Endodermal cell (in vitro differentiated cells): ENCODE results near the gene PPM1J. TPM values are rescaled to one million over a fixed set of nuclear protein-coding genes. Genes with fewer than 3 reads are reported as not detected.

ENCODE experiments used
- DNase-seq: peaks from one replicate; pipeline ENCODE4 v3.0.0-alpha.2; 2017
- H3K27ac ChIP-seq: 2 replicates; pipeline ENCODE4 v1.5.1; 2013; ENCODE audit warnings: mild to moderate bottlenecking, low read depth, low read length, moderate library complexity
- H3K27me3 ChIP-seq: 2 replicates; pipeline ENCODE4 v1.6.1; 2013; ENCODE audit warnings: mild to moderate bottlenecking, low read length, moderate library complexity; ENCODE audit not compliant: insufficient read depth, control insufficient read depth, poor library complexity, severe bottlenecking
- H3K36me3 ChIP-seq: 2 replicates; pipeline ENCODE4 v1.7.0; 2013; ENCODE audit warnings: mild to moderate bottlenecking, low read length, moderate library complexity; ENCODE audit not compliant: control insufficient read depth, insufficient read depth
- H3K4me1 ChIP-seq: one replicate; pipeline ENCODE4 v1.7.0; 2013; ENCODE audit warnings: low read length; ENCODE audit not compliant: control insufficient read depth, insufficient read depth
- H3K4me3 ChIP-seq: 2 replicates; pipeline ENCODE4 v1.5.1; 2013; ENCODE audit warnings: mild to moderate bottlenecking, low read length, moderate library complexity
- H3K9ac ChIP-seq: 2 replicates; pipeline ENCODE4 v1.6.1; 2013; ENCODE audit warnings: mild to moderate bottlenecking, low read length, moderate library complexity; ENCODE audit not compliant: poor library complexity, severe bottlenecking; ENCODE audit errors: extremely low read depth
- H3K9me3 ChIP-seq: 2 replicates; pipeline ENCODE4 v1.6.1; 2013; ENCODE audit warnings: mild to moderate bottlenecking, low read length, moderate library complexity; ENCODE audit not compliant: control insufficient read depth
- H3K27ac Mint-ChIP-seq: 2 replicates; pipeline ENCODE4 v1.8.0; 2020; ENCODE audit warnings: mixed read lengths
- H3K27me3 Mint-ChIP-seq: 2 replicates; pipeline ENCODE4 v1.8.0; 2021; ENCODE audit warnings: mild to moderate bottlenecking, mixed read lengths; ENCODE audit not compliant: insufficient read depth
- H3K36me3 Mint-ChIP-seq: 2 replicates; pipeline ENCODE4 v1.8.0; 2020; ENCODE audit warnings: low read depth, mixed read lengths
- H3K4me1 Mint-ChIP-seq: 2 replicates; pipeline ENCODE4 v1.8.0; 2020; ENCODE audit warnings: mixed read lengths
- H3K4me3 Mint-ChIP-seq: 2 replicates; pipeline ENCODE4 v1.8.0; 2020; ENCODE audit warnings: mild to moderate bottlenecking, moderate library complexity, mixed read lengths
- H3K9me3 Mint-ChIP-seq: 2 replicates; pipeline ENCODE4 v1.8.0; 2020; ENCODE audit warnings: mild to moderate bottlenecking, mixed read lengths
- CTCF ChIP-seq: fragments of 200-600 bp; sonication (generic); conservative IDR thresholded peaks from 2 replicates; pipeline ENCODE4 v1.5.0; 2021; ENCODE audit warnings: antibody characterized with exemption, mild to moderate bottlenecking
- WGBS, 2 experiments: methylation state at CpG; one replicate each; pipeline versions ENCODE4 v1.1.5 to v1.1.7; 2013; ENCODE audit warnings: missing lambda C conversion rate in 2 of 2, mixed read lengths in 1 of 2; ENCODE audit not compliant: insufficient coverage in 1 of 2, insufficient read length in 1 of 2; 5-methylcytosine and 5-hydroxymethylcytosine counted together
- total RNA-seq, 2 donors: library from RNA; stranded (reverse); fragmentation: NEBNext Ultra II Directional in 1 of 2; extraction: Animal tissue kit (Norgen Biotek cat#: 25700) in 1 of 2; gene quantifications; 2 replicates in 1 of 2; 3 replicates in 1 of 2; pipeline ENCODE4 v1.2.1, GENCODE V29; 2021

The PPM1J gene
- total RNA-seq, 2 donors from 2014 or later: 3.1 to 5.7 TPM

GRCh38 chr1:112717263-112717873, 2.2 kb upstream of the PPM1J start:
- peaks cover 74% of the 10 kb centered on the region for H3K27me3 Mint-ChIP-seq
- H3K4me1 Mint-ChIP-seq: peaks cover 46% of the 10 kb centered on the region
- H3K36me3 Mint-ChIP-seq: no peaks in the 10 kb centered on the region

DNA sequence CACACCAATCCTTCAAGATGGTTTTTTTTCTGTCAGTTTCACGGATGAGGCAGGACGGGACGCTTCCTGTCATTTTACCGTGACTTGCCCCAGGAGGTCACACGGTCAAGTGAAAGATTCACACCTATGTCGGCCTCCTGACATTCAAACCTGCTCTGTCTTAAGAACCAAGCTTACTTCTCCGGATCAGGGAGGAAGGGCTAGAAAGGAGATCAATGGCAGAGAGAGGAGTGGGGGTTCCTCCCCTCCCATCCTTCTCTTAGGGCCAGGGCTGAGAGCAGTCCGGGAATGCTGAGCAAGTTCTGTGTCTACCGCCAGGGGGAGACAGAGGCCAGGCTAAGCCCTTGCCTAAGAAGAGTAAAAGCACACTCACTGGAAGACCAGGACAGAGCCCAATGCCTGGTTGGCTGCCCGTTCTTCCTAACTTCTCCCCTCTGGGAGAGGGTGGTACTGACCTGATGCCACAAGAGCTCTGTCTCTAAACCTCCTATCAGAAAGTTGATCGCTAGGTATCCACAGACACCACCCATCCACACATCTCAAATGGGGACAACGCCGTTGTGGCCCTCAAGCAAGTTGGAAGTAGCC, 1.1 kb upstream of the PPM1J start:
- 17 to 22% methylated on average over 10 to 13 of the region's 13 CpGs for WGBS, 2 experiments
- Mint-ChIP-seq H3K27ac (peak overlapping the region; percentile 79), H3K4me3 (peak overlapping the region; percentile 65), H3K4me1 (peaks cover 46% of the 10 kb centered on the region), H3K27me3 (peaks cover 73% of the 10 kb centered on the region), H3K36me3 (no peaks in the 10 kb centered on the region), H3K9me3 (no peaks in the 10 kb centered on the region)
- Histone ChIP-seq H3K9me3 (no peaks in the 10 kb centered on the region), H3K36me3 (no peaks in the 10 kb centered on the region), H3K27ac (no peak overlapping the region), H3K4me1 (no peaks in the 10 kb centered on the region), H3K27me3 (peaks cover 52% of the 10 kb centered on the region), H3K4me3 (peak overlapping the region; percentile 90), H3K9ac (no peak overlapping the region)
- peak; percentile 97 for DNase-seq
- peak; percentile 98 for TF ChIP-seq CTCF

More at GRCh38 chr1:112717263-112717873, 2.2 kb upstream of the PPM1J start:
- Histone ChIP-seq H3K27ac (no peak overlapping the region), H3K4me3 (no peak overlapping the region), H3K36me3 (no peaks in the 10 kb centered on the region), H3K27me3 (peaks cover 56% of the 10 kb centered on the region), H3K9me3 (no peaks in the 10 kb centered on the region), H3K9ac (no peak overlapping the region), H3K4me1 (peaks cover 6% of the 10 kb centered on the region)
- 83 to 100% methylated on average over 1 to 2 of the region's 2 CpGs for WGBS, 2 experiments
- no peak overlapping the region for H3K4me3 Mint-ChIP-seq
- peak; percentile 48 for DNase-seq
- H3K27ac Mint-ChIP-seq: no peak overlapping the region
- no peaks in the 10 kb centered on the region for H3K9me3 Mint-ChIP-seq
- no peak for TF ChIP-seq CTCF

DNA sequence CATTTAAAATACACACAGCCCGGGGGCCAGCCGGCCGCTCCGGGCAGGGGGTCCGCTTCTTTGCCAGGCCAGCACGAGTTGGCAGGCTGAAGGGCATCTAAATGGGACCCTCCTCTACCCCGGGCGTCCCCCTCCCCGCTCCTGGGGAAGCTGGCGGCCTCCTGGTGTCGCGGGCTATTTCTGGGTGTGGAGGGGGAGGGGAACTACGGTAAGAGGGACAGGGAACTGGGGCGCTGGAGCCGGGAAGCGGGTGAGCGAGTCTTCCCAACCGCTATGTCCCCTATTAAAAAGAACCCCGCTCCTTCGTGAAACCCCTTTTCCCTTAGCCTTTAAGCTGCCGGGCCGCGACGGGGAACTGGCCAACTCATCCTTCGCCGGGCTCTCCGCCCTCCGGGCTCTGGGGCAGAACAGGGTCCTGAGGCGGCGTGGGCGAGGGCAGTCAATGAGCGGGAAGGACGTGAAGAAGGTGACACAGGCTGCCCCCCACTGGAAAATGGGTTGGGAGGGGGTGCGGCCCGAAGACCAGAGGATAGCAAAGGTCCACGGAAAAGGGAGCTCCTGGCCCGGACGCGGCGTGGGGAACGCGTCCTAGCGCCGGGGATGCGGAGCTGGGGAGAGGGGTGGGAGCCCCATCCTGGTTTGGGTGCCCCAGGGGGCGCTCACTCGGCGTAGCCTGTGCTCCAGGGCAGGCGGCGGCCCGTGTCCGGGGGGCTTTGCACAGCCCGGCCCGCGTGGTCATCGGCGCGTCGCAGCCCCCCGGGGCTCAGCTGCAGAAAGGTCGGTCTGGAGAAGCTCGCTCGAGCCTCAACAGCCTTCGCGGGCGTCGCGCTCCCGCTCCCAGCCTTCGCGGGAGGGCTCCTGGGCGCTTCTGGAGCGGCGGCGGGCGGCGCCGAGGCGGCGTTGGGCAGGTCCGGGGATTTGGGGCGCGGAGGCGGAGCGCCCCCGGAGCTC, 544 bp downstream of the PPM1J start:
- Histone ChIP-seq H3K9ac (no peak overlapping the region), H3K27me3 (peaks cover 36% of the 10 kb centered on the region)
- 0 to 1% methylated on average over 34 to 85 of the region's 86 CpGs for WGBS, 2 experiments

More for the DNA sequence above, 544 bp downstream of the PPM1J start:
- H3K27ac Mint-ChIP-seq: no peak overlapping the region
- H3K4me3 ChIP-seq: peak overlapping the region; percentile 76
- H3K4me1 Mint-ChIP-seq: peaks cover 42% of the 10 kb centered on the region
- no peaks in the 10 kb centered on the region for H3K36me3 Mint-ChIP-seq
- H3K9me3 Mint-ChIP-seq: no peaks in the 10 kb centered on the region
- DNase-seq: peak; percentile 78
- H3K4me3 Mint-ChIP-seq: peak overlapping the region; percentile 65
- H3K27me3 Mint-ChIP-seq: peaks cover 72% of the 10 kb centered on the region
- H3K36me3 ChIP-seq: no peaks in the 10 kb centered on the region
- no peak overlapping the region for H3K27ac ChIP-seq
- no peaks in the 10 kb centered on the region for H3K4me1 ChIP-seq
- no peaks in the 10 kb centered on the region for H3K9me3 ChIP-seq
- no peak for TF ChIP-seq CTCF
